Thoracic aorta (tissue), 2 donors: Measurements from ENCODE around the gene ITGA3. TPM values are rescaled to one million over a fixed set of nuclear protein-coding genes. Genes with fewer than 3 reads are reported as not detected.

Source experiments
- ATAC-seq: fragments of 150-250 bp; one replicate; pipeline ENCODE4 v1.8.0; 2017; ENCODE audit warnings: low read depth; ENCODE audit not compliant: insufficient number of reproducible peaks, low FRiP score
- DNase-seq: peaks from one replicate; pipeline ENCODE4 v3.0.0-alpha.2; 2020; ENCODE audit warnings: low spot score
- H3K27ac ChIP-seq, 2 donors: fragments of 200-600 bp; sonication (generic); 1 replicate in 1 of 2; 2 replicates in 1 of 2; pipeline ENCODE4 v1.5.1; 2016; ENCODE audit warnings: mild to moderate bottlenecking in 2 of 2, moderate library complexity in 2 of 2
- H3K27me3 ChIP-seq: fragments of 200-600 bp; sonication (generic); replicated peaks from 2 replicates; pipeline ENCODE4 v1.6.0; 2016; ENCODE audit warnings: mild to moderate bottlenecking; ENCODE audit not compliant: insufficient read depth
- H3K36me3 ChIP-seq: fragments of 200-600 bp; sonication (generic); one replicate; pipeline ENCODE4 v1.5.1; 2016
- H3K4me1 ChIP-seq, 2 donors: fragments of 200-600 bp; sonication (generic); 1 replicate in 1 of 2; 2 replicates in 1 of 2; pipeline versions ENCODE4 v1.5.1 to v1.6.0; 2016; ENCODE audit warnings: low read depth in 2 of 2, mild to moderate bottlenecking in 1 of 2; ENCODE audit not compliant: control insufficient read depth in 1 of 2
- H3K4me3 ChIP-seq: fragments of 200-600 bp; sonication (generic); 2 replicates; pipeline ENCODE4 v1.5.1; 2016; ENCODE audit warnings: mild to moderate bottlenecking
- H3K9me3 ChIP-seq: fragments of 200-600 bp; sonication (generic); 2 replicates; pipeline ENCODE4 v1.5.1; 2016
- total RNA-seq, 2 donors: library from RNA; depleted of rRNA; stranded (reverse); fragments of >200 nt; gene quantifications; one replicate each; pipeline versions ENCODE4 v1.1.0 to v1.2.3, GENCODE V29; 2016
- TF ChIP-seq, protein P1 (sequence below): fragments of 200-600 bp; sonication (generic); IDR thresholded peaks from one replicate; pipeline ENCODE4 v1.5.1; 2019; ENCODE audit warnings: antibody characterized with exemption

The ITGA3 gene
- total RNA-seq, 2 donors from 2014 or later, result 197 to 260 TPM

GRCh38 chr17:50065056-50065455 is 9.1 kb downstream of the ITGA3 start:
- peaks cover 44 to 74% of the 10 kb centered on the region in 2 donors for H3K4me1 ChIP-seq
- no peaks in the 10 kb centered on the region for H3K27me3 ChIP-seq
- peak overlapping the region; percentile 96 to 98 for H3K27ac ChIP-seq
- TF ChIP-seq, protein P1, sequence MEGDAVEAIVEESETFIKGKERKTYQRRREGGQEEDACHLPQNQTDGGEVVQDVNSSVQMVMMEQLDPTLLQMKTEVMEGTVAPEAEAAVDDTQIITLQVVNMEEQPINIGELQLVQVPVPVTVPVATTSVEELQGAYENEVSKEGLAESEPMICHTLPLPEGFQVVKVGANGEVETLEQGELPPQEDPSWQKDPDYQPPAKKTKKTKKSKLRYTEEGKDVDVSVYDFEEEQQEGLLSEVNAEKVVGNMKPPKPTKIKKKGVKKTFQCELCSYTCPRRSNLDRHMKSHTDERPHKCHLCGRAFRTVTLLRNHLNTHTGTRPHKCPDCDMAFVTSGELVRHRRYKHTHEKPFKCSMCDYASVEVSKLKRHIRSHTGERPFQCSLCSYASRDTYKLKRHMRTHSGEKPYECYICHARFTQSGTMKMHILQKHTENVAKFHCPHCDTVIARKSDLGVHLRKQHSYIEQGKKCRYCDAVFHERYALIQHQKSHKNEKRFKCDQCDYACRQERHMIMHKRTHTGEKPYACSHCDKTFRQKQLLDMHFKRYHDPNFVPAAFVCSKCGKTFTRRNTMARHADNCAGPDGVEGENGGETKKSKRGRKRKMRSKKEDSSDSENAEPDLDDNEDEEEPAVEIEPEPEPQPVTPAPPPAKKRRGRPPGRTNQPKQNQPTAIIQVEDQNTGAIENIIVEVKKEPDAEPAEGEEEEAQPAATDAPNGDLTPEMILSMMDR, result no peak
- DNase-seq (no peak), ATAC-seq (no peak)
- no peak overlapping the region for H3K4me3 ChIP-seq
- peaks cover 24% of the 10 kb centered on the region for H3K36me3 ChIP-seq
- no peaks in the 10 kb centered on the region for H3K9me3 ChIP-seq

- H3K27me3 ChIP-seq, result no peaks in the 10 kb centered on the region
- H3K27ac ChIP-seq, result peak overlapping the region; percentile 96 to 98
- ATAC-seq (no peak), DNase-seq (no peak)
- H3K9me3 ChIP-seq, result no peaks in the 10 kb centered on the region
- no peak overlapping the region for H3K4me3 ChIP-seq
- H3K4me1 ChIP-seq, result peaks cover 30 to 57% of the 10 kb centered on the region in 2 donors
- peaks cover 42% of the 10 kb centered on the region for H3K36me3 ChIP-seq
- TF ChIP-seq, protein P1, result no peak
Measured at GRCh38 chr17:50066995-50067394, 11.1 kb downstream of the ITGA3 start.

DNA sequence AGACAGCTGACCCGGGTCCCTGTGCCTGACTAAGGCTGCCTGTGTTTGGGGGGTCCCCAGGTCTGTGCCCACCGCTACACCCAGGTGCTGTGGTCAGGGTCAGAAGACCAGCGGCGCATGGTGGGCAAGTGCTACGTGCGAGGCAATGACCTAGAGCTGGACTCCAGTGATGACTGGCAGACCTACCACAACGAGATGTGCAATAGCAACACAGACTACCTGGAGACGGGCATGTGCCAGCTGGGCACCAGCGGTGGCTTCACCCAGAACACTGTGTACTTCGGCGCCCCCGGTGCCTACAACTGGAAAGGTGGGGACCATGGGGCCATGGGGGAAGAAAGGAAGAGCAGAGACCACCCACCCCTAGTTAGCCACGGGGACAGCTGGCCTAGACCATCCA is 12.1 kb downstream of the ITGA3 start:
- ATAC-seq, result no peak
- no peak for DNase-seq
- TF ChIP-seq, protein P1, result no peak
- Histone ChIP-seq H3K27ac (peak overlapping the region in 1 of 2 donors; percentile 38), H3K9me3 (no peaks in the 10 kb centered on the region), H3K36me3 (peaks cover 50% of the 10 kb centered on the region), H3K27me3 (no peaks in the 10 kb centered on the region), H3K4me3 (no peak overlapping the region), H3K4me1 (peaks cover 20 to 47% of the 10 kb centered on the region in 2 donors)

DNA sequence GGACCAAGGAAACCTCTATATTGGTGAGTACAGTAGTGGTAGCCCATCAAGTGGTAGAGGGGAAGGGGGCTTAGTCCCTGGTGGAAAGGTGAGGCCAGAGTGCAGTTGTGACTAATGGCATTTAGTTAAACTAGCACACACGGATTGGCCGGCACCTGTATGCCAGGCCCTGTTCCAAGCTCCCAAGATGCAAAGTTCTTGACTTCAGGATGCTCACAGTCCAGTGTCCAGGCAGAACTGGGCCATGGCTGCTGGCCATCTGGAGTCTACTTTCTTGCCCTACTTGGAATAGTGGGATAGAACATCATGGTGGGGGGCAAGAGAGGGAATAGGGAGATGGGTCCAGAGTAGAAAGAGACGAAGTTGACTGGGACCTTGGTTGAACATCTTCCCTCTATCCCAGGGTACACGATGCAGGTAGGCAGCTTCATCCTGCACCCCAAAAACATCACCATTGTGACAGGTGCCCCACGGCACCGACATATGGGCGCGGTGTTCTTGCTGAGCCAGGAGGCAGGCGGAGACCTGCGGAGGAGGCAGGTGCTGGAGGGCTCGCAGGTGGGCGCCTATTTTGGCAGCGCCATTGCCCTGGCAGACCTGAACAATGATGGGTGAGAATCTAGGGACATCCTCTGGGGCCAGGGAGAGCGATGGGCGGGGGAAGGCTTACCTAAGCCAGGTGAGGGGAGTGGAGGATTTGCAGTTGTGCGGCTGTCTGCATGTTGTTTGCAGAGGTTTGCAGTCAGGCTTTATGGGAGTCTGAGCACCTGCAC is 15.2 kb downstream of the ITGA3 start:
- H3K4me1 ChIP-seq, result peaks cover 0 to 16% of the 10 kb centered on the region in 2 donors
- H3K36me3 ChIP-seq, result peaks cover 78% of the 10 kb centered on the region
- TF ChIP-seq, protein P1, result no peak
- no peak overlapping the region for H3K4me3 ChIP-seq
- ATAC-seq, result no peak
- no peaks in the 10 kb centered on the region for H3K27me3 ChIP-seq
- H3K9me3 ChIP-seq, result no peaks in the 10 kb centered on the region
- no peak for DNase-seq
- no peak overlapping the region for H3K27ac ChIP-seq

GRCh38 chr17:50071692-50072091 is 15.8 kb downstream of the ITGA3 start:
- no peak for DNase-seq
- Histone ChIP-seq H3K27ac (no peak overlapping the region), H3K27me3 (no peaks in the 10 kb centered on the region), H3K36me3 (peaks cover 84% of the 10 kb centered on the region), H3K9me3 (no peaks in the 10 kb centered on the region), H3K4me1 (peaks cover 0 to 10% of the 10 kb centered on the region in 2 donors), H3K4me3 (no peak overlapping the region)
- ATAC-seq, result no peak
- TF ChIP-seq, protein P1, result no peak
